ENCODE data around the gene FGF12. TPM values are rescaled to one million over a fixed set of nuclear protein-coding genes. Genes with fewer than 3 reads are reported as not detected.

Gene FGF12
- total and polyA plus RNA-seq, 2 experiments from 2014 or later: 6.0 to 14.3 TPM

DNA sequence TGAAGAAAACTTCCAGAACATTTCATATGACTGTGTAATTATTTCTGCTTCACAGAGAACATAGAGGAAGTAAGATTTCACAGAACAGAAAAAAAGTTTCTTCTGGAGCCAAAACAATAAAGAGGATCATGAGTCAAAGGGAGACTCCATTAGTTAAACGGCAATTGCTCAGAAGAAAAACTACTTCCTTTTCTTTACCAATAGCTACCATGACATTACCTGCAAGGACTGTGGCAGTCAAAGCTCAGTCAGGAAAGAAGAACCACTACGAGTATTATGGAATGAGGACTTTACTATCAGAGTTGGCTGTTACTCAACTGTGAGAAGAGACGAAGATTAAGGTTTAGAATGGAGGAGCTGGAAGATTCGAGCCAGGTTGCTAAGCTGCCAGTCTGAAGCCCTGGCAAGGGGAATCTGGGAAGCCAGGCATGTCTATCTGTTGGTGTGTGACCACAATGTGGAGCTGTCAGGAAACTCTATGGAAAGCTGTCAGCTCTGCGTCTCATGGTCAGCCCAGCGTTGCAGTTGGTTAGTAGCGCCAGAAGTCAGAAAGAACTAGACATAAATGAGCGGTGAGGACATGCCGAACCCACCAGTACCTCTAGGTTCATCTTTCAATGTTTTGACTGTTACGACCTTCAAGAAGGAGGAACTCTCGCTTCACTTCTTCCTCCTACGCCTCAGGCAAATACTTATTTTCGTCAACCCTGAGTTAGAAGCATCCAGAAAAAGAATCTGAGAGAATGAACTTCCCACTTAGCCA lies 604.3 kb downstream of the FGF12 start:
- Mint-ChIP-seq H3K27ac (no peak overlapping the region), H3K4me1 (no peaks in the 10 kb centered on the region), H3K36me3 (ENCODE audit: low read depth) (no peaks in the 10 kb centered on the region), H3K4me3 (no peak overlapping the region), H3K27me3 (ENCODE audit: insufficient read depth, low read depth, poor library complexity) (no peaks in the 10 kb centered on the region), H3K9me3 (no peaks in the 10 kb centered on the region)
- Histone ChIP-seq H3K9me2 (ENCODE audit: insufficient read depth) (no peaks in the 10 kb centered on the region), H2AFZ (peak overlapping the region; percentile 9; the same call in 1 of the 2 replicates), H3K4me3 (no peak overlapping the region), H3K4me2 (no peak overlapping the region), H4K20me1 (replicated peaks; ENCODE audit: insufficient read depth) (no peaks in the 10 kb centered on the region), H3K27me3 (ENCODE audit: insufficient read depth) (no peaks in the 10 kb centered on the region), H3F3A (replicated peaks; ENCODE audit: low read depth) (no peaks in the 10 kb centered on the region), H3K36me3 (ENCODE audit: insufficient read depth) (no peaks in the 10 kb centered on the region), H3K79me2 (replicated peaks; ENCODE audit: insufficient read depth) (no peaks in the 10 kb centered on the region), H3K4me1 (ENCODE audit: insufficient read depth) (no peaks in the 10 kb centered on the region), H3K27ac (ENCODE audit: low read depth) (no peak overlapping the region)
- no peak for ATAC-seq
- peak; percentile 4 for DNase-seq (ENCODE audit: low spot score)
- TF ChIP-seq EZH2phosphoT487 (IDR thresholded peaks at IDR 0.05; ENCODE audit: unreplicated experiment) (no peak), ZNF114 (CRISPR knock-in tag; IDR thresholded peaks at IDR 0.05) (no peak), STAT1 (IDR thresholded peaks at IDR 0.05; ENCODE audit: unreplicated experiment) (no peak), CREB1 (CRISPR knock-in tag; IDR thresholded peaks at IDR 0.05; ENCODE audit: low read depth) (no peak), CTCF (conservative IDR thresholded peaks at IDR 0.05; ENCODE audit: low read depth in 2 of 2) (no peak), ZNF462 (CRISPR knock-in tag; IDR thresholded peaks at IDR 0.05) (no peak), POLR2AphosphoS5 (IDR thresholded peaks at IDR 0.05; ENCODE audit: low read depth) (no peak), ZNF331 (CRISPR knock-in tag; IDR thresholded peaks at IDR 0.05; ENCODE audit: low read depth) (no peak), EZH2 (IDR thresholded peaks at IDR 0.05; ENCODE audit: low read depth, unreplicated experiment) (no peak), NANOG (IDR thresholded peaks at IDR 0.05; ENCODE audit: borderline replicate concordance) (no peak), JUNB (IDR thresholded peaks at IDR 0.05; ENCODE audit: unreplicated experiment) (no peak)
- TF ChIP-seq, protein P1, sequence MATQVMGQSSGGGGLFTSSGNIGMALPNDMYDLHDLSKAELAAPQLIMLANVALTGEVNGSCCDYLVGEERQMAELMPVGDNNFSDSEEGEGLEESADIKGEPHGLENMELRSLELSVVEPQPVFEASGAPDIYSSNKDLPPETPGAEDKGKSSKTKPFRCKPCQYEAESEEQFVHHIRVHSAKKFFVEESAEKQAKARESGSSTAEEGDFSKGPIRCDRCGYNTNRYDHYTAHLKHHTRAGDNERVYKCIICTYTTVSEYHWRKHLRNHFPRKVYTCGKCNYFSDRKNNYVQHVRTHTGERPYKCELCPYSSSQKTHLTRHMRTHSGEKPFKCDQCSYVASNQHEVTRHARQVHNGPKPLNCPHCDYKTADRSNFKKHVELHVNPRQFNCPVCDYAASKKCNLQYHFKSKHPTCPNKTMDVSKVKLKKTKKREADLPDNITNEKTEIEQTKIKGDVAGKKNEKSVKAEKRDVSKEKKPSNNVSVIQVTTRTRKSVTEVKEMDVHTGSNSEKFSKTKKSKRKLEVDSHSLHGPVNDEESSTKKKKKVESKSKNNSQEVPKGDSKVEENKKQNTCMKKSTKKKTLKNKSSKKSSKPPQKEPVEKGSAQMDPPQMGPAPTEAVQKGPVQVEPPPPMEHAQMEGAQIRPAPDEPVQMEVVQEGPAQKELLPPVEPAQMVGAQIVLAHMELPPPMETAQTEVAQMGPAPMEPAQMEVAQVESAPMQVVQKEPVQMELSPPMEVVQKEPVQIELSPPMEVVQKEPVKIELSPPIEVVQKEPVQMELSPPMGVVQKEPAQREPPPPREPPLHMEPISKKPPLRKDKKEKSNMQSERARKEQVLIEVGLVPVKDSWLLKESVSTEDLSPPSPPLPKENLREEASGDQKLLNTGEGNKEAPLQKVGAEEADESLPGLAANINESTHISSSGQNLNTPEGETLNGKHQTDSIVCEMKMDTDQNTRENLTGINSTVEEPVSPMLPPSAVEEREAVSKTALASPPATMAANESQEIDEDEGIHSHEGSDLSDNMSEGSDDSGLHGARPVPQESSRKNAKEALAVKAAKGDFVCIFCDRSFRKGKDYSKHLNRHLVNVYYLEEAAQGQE (IDR thresholded peaks at IDR 0.05; ENCODE audit: unreplicated experiment): no peak
- TF ChIP-seq, protein P2, sequence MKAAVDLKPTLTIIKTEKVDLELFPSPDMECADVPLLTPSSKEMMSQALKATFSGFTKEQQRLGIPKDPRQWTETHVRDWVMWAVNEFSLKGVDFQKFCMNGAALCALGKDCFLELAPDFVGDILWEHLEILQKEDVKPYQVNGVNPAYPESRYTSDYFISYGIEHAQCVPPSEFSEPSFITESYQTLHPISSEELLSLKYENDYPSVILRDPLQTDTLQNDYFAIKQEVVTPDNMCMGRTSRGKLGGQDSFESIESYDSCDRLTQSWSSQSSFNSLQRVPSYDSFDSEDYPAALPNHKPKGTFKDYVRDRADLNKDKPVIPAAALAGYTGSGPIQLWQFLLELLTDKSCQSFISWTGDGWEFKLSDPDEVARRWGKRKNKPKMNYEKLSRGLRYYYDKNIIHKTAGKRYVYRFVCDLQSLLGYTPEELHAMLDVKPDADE (IDR thresholded peaks at IDR 0.05): no peak
